NCI-H187 treated with DMSO at 0.1 percent for 48 hours (cell line): ENCODE data around the gene FAM193A.
"Not testable (repeated sequence)": the region's sequence is repeated elsewhere in the genome, so short reads cannot be mapped to it uniquely, and the experiment has no call there.

ENCODE experiments used
- DNase-seq: peaks from one replicate; lab custom pipeline; 2025; lab: John Stamatoyannopoulos, UW

FAM193A gene

DNA sequence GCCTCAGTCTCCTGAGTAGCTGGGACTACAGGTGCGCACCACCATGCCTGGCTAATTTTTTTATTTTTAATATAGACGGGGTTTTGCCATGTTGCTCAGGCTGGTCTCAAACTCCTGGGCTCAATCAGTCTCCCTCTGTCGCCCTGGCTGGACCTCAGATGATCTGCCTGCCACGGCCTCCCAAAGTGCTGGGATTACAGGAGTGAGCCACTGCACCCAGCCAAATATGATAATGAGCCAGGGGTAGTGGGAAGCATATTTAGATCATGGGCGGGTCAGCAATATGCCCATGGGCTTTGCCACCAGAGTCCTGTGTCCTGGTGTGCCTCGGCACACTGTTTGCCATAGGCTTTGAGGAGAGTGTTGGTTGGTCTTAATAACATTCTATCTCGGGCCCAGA, 71.8 kb downstream of the FAM193A start:
- no peak for DNase-seq

DNA sequence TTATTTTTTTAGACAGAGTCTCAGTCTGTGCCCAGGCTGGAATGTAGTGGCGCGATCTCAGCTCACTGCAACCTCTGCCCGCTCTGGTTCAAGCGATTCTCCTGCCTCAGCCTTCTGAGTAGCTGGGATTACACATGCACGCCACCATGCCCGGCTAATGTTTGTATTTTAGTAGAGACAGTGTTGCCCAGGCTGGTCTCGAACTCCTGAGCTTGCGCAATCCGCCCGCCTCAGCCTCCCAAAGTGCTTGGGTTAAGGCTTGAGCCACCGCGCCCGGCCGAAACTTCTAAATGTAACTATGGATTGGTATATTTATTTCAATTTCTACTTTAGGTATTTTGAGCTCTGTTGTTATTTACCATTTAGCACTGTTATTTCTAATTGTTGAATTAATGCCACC, 79.4 kb downstream of the FAM193A start:
- DNase-seq = no peak

DNA sequence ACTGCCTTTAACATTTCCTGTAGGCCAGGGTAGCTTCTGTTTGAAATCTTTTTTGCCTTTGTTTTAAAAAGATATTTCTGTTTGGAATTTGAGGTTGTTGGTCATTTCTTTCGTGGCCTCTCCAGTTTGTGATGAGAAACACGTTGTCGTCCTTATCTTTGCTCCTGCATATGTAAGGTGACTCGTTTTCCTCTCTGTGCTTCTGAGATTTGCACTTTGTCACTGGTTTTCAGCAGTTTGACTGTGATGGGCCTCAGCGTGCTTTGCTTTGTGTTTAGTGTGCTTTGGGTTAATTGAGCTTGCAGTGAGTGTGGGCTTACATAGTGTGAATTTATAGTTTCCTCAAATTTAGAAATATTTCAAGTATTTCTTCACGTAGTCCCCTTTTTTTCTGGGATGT, 81.5 kb downstream of the FAM193A start:
- DNase-seq = no peak

DNA sequence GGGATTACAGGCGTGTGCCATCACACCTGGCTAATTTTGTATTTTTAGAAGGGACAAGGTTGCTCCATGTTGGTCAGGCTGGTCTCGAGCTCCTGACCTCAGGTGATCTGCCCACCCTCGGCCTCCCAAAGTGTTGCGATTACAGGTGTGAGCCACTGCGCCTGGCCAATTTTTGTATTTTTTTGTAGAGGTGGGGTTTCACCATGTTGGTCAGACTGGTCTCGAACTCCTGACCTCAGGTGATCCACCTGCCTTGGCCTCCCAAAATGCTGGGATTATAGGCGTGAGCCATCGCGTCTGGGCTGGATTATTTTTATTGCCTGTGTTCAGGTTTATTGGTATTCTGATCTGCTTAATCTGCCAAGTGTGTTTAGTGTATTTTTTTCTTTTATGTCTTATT, 82.3 kb downstream of the FAM193A start:
- not testable (repeated sequence) for DNase-seq

DNA sequence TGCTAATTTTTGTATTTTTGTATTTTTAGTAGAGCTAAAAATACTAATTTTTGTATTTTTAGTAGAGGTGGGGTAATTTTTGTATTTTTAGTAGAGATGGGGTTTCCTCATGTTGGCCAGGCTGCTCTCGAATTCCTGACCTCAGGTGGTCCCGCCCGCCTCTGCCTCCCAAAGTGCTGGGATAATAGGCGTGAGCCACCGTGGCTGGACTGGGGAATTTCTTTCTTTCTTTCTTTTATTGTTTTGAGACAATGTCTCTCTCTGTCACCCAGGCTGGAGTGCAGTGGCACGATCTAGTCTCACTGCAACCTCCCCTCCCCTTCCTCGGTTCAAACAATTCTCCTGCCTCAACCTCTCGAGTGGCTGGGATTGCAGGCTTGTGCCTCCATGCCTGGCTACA, 83.0 kb downstream of the FAM193A start:
- DNase-seq = no peak

DNA sequence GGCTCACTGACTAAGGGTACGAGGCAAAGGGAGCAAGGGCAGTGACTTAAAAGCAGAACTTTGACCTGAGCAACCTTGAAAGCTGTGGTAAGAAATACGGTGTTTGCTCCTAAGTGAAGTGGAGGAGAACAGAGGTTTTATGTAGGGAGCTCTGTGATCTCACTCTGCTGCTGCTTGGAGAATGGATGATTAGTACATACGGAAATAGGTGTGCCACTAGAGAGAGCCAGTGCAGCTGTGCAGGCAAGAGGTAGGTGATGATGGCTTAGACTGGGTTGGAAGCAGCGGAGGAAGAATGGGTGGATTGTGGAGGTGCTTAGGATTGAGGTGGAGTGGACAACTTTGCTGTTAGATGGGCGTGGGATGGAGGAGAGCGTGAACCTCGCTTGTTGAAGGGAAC, 85.0 kb downstream of the FAM193A start:
- no peak for DNase-seq

DNA sequence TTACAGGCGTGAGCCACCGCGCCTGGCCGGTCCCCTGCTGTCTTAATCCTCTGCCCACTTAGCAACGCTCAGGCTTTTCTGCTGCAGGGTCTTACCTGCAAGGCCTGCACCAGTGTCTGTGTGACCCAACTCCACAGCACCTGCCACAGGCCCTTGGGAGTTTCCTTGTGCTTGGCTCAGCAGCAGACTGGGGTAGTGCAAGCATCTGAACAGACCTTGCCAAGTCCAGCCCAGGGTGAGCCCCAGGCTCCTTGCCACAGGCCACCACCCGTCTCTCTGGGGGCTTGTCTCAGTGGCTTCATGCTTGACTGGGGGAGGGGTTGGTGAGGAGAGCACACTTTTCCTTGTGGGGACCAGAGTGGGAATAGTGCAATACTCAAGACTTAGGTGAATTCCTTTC, 87.0 kb downstream of the FAM193A start:
- no peak for DNase-seq

DNA sequence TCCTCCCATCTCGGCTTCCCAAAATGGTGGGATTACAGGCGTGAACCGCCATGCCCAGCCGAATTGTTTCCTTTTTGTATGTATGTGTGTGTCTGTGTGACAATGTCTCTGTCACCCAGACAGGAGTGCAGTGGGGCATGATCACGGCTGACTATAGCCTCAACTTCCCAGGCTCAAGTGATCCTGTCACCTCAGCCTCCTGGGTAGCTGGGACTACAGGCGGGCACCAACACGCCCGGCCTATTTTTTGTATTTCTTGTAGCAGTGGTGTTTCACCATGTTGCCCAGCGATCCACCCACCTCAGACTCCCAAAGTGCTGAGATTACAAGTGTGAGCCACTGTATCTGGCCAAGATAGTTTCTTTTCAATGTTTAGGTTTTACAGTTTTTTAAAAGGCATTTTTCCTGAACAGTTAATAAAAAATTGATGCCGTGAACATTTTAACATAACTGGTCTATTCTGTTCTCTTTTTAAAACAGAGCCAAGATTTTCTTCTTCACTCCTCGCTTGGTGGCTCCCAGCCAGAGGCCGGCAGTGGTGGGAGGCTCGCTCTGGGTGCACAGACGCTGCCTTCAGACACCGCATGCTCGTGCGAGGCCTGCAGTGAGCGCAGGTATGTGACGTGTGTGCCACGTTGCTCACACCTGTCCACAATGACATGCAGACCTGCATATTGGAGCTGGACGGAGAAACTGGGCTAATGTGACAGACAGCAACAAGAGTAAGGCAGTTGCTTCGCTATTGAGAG, 88.5 kb downstream of the FAM193A start:
- DNase-seq = no peak

DNA sequence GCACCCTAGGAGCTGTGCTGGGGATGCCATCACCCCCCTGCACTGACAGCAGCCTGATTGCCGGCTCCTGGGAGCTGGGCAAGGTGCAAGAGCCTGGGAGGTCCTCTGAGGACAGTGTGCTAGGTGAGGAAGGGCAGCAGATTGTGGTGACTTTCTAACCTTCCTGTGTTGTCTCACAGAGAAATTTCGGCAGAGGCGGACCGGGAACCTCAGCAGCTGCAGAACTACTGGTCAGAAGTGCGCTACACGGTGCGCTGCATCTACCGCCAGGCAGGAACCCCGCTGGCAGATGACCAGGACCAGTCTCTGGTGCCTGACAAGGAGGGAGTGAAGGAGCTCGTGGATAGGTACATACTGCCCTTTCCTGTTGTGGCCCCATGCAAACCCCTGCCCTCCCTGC, 89.8 kb downstream of the FAM193A start:
- no peak for DNase-seq

DNA sequence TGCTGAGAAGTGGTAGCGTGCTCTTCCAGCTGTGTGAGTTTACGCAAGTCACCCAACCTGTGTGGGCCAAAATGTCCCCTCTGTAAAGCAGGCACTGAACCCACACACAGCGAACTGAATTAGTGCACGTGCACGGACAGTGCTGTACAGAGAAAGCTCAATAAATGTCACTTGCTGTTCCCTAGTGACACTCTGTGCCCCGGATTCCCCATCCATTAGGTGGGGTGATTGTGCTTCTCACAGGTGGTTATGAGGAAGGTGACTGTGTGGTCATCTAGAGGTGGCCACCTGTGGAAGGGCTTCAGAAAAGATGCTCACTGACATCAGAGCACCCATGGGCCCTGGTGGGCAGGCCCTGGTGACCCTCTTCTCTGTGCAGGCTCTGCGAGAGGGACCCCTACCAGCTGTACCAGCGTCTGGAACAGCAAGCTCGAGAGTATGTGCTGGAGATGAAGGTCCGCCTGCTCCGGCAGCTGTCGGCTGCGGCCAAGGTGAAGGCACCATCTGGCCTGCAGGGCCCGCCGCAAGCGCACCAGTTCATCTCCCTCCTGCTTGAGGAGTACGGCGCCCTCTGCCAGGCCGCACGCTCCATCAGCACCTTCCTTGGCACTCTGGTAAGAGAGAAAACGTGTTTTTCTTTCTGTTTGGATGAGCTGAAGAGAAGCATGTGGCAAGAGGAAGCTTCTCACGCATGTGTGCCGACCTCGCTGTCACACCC, 94.3 kb downstream of the FAM193A start:
- no peak for DNase-seq

DNA sequence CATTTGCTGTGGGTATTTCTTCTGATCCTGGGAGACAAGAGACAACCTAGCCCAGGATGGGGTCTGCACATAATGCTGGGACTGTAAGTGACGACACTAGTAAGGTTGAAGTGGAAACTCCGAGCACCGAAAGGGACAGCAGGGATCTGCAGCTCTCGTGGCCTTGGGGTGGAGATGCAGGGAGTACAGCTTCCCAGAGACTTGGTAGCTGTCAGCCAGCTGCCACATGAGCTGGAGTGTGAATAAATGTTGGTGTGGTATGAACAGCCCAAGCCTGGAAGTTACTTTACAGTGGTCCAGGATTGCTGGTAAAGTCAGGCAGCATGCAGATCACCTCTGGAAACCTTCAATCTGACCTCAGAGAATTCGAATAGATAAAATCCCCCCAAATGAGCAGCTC, 97.6 kb downstream of the FAM193A start:
- DNase-seq = no peak

DNA sequence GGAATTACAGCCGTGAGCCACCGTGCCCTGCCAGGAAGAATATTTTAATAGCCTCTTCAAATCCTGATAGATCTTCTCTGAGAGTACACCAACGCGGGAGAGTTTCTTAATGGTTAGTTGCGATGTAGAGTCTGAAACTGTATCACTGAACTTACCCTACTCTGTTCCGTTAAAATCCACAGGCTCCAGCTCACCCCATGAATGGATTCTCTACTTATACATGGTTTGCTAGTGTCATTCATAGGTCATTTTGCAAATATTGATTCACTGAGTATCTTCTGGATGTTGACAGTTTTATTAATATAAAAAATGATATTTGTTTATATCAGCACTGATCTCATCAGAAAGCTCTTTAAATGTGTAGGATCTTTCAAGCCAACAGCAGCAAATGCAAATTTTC, 99.9 kb downstream of the FAM193A start:
- no peak for DNase-seq

DNA sequence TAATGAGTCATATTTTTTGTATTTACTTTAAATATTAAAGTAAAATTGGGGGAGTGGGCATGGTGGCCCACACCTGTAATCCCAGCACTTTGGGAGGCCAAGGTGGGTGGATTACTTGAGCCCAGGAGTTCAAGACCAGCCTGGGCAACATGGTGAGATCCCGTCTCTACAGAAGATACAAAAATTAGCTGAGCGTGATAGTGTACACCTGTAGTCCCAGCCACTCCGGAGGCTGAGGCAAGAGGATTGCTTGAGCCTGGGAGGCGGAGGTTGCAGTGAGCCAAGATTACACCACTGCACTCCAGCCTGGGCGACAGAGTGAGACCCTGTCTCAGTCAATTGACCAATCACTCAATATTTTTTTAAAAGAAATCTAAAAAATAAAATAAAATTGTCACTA, 100.5 kb downstream of the FAM193A start:
- not testable (repeated sequence) for DNase-seq

DNA sequence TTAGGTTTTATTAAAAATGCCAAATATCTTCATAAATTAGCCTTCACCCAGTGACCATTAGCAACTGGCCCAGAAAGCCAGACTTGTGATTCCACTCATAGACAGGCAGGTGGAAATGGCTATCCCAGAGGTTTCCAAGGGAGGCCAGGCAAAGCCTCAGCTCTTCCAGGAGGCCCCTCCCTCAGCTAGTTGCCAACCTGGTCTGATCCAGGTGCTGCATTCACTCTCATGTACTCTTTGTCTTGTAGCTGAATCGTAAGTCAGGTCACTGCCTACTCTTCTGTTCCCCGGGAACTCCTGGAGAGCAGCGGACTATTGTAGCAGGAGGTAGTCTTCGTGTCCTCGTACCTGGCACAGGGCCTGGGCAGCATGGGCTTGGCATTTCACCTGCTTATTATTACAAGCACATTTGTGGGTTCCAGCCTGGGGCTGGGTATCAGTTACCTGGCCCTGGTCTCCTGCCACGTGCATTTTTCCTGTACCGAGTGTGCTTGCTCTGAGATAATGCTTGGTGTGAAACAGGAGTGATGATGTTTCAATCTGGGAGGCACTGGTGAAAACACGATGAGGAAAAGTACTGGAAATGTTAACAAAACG, 101.6 kb downstream of the FAM193A start:
- no peak for DNase-seq

DNA sequence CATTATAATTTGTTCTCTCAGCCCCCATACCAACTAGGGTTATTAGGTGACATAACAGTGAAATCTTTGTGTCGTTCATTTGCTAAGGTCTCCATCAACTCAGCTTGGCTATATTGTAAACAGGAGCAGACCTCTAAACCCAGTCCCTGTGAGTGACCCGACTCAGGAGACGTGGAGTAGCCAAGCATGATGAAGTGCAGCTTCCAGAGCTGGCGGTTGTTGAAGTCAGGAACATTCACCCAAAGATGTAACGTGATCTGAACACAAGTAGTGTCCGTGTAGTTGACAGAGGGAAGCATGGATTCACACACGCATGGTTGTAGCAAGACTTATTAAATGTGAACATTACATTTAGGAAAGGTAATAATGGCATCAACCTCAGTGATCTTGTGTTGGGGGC, 102.3 kb downstream of the FAM193A start:
- DNase-seq = no peak

DNA sequence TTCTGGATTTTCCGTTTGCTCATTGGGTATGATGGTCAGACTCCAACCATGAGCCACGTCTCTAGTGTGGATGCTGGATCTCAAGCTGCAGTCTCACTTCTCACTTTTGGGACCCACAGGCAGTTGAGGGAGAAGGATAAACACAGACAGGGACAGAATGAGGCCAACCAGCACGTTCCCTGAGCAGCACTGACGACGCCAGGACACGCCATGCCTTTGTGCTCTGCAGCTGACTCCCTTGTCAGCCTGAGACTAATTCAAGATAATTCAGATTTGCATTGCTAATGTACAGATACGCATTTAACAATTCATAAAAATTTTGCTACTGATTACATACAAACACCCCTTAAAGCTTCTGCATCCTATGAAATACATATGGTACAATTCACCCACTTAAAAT, 106.5 kb downstream of the FAM193A start:
- DNase-seq = no peak

DNA sequence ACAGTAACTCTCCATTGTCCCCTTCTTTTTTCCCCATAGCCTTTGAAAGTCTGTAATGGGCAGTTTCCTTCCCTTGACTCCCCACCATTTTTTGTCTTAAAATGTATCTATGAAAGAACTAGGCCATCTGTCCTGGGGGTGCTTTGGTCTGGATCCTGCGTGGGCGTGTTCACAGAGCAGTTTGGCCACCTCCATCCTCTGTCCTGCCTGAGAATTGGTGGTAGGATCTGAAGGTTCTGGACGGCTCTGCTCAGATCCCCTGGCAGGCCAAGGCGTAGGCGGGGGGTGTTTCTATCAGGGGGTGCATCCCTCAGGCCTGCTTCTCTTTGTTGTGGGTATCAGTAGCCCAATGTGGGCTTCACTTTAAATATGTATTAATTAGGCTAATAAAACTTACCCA, 107.1 kb downstream of the FAM193A start:
- DNase-seq = no peak

DNA sequence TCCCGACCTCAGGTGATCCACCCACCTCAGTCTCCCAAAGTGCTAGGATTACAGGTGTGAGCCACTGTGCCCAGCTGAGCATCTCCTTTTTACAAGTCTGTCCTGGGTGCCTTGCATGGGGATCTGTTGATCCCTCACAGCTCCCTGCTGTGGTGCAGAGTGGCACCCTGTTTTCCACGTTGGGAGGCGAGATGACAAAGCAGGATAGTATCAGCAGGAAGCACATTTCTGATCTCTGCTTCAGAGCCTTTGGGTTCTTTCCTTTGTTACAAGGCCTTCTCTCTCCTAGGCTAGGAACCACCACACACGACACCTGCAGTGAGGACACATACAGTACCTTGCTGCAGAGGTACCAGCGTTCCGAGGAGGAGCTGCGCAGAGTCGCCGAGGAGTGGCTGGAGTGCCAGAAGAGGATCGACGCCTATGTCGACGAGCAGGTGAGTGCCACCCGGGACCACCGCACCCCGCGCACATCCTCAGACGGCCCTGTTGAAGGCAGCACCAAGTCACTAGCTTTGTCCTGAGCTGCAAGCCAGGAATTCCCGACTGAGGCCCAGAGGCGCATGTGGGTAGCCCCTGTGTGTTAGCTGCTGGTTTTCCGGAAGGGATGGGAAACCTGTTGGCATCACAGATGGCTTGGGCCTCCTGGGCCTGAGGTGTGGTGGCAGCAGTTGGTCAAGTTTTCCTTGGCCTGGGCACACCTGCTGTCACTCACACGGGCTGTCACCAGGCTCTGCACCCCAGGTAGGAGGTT, 110.1 kb downstream of the FAM193A start:
- no peak for DNase-seq

DNA sequence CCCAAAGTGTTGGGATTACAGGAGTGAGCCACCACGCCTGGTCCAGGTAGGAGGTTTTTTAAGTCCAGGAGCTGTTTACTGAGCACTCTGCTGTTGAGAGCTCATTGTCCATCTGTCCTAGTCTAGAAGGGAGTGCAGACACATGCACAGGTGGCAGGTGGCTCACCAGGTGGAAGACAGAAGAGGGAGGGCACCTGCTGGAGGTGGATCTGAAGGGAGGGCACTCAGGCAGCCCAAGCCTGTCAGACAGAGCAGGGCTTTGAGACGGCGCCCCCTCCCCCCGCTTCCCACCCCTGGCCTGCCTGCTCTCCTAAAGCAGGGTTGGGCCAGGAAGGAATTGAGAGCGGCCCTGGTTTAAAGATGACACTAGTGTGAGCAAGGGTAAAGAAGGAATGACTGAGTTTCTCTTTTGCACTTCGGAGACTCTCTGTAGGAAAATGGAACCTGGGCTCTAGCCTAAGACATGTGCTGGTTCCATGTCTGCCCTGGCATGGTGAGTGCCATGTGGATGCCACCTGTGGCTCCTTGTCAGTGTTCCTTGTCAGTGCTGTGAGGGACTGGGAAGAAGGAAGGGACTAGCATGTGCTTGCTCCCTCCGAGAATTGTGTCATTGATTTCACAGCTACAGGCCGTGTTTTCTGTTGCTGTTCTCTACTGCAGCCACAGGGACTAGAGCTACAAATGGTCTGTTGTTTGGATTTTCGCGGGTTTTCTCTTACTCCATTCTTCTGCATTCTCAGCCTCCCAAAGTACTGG, 111.1 kb downstream of the FAM193A start:
- peak; percentile 74 for DNase-seq

DNA sequence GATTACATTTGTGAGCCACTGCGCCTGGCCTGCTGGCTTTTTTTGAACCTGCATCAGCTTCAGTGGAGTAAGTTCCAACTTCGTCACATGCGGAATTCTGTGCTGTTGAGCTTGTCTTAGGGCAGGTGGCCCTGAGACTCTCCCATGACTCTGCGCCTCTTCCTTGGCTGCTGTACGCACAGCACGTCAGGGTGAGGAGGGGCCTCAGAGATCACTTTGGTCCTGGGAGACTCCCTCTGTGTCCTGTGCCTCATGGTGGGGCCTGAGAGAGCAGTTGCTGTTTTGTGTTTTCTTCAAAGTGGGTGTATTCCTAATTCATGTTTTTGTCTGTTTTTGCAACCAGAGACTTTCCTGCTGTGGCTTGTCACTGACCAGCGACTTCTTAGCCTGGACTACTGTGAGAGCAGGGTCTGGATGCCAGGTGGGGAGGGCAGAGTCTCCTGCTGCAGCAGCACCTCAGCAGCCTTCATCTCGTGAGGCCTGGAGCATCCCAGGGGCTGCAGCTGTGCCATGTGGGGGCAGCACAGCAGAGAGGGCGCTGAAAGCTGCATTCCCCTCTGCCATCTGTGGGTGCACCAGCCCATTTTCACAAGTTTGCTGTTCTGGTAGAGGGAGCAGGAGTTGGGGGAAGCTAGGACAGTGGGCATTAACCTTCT, 111.8 kb downstream of the FAM193A start:
- DNase-seq = no peak

DNA sequence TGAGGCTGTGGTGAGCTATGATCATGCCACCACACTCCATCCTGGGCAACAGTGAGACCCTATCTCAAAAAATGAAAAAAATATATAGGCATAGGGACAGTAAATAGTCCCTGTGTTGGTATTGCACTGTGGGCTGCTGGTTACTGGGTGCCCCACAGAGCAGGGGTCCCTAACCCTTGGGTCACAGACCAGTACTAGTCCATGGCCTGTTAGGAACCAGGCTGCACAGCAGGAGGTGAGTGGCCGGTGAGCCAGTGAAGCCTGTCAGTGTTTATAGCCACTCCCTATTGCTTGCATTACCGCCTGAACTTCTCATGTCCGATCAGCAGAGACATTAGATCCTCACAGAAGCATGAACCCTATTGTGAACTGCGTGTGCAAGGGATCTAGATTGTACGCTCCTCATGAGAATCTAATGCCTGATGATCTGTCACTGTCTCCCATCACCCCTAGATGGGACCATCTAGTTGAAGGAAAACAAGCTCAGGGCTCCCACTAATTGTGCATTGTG, 113.2 kb downstream of the FAM193A start:
- no peak for DNase-seq
